Neuron (in vitro differentiated cells): ENCODE results near the gene SENP5.
A peak's percentile ranks its signal among the peaks of the same experiment; 100 is the strongest.
"Not testable (repeated sequence)": the region's sequence is repeated elsewhere in the genome, so short reads cannot be mapped to it uniquely, and the experiment has no call there.

Source experiments
- H2AFZ ChIP-seq: one replicate; pipeline ENCODE4 v1.6.1; 2013; ENCODE audit warnings: low read depth, mild to moderate bottlenecking, inconsistent platforms, low read length, moderate library complexity
- H3K27me3 ChIP-seq: one replicate; pipeline ENCODE4 v1.6.1; 2013; ENCODE audit warnings: low read length; ENCODE audit not compliant: insufficient read depth
- H3K36me3 ChIP-seq: one replicate; pipeline ENCODE4 v1.6.1; 2013; ENCODE audit warnings: low read length; ENCODE audit not compliant: insufficient read depth
- H3K4me1 ChIP-seq: one replicate; pipeline ENCODE4 v1.6.1; 2013; ENCODE audit warnings: low read length; ENCODE audit not compliant: insufficient read depth
- H3K4me3 ChIP-seq: 2 replicates; pipeline ENCODE4 v1.5.1; 2013; ENCODE audit warnings: mild to moderate bottlenecking, low read length, moderate library complexity
- H3K9me3 ChIP-seq: one replicate; pipeline ENCODE4 v1.6.1; 2013; ENCODE audit warnings: low read length

Gene SENP5

GRCh38 chr3:196938124-196938523 lies 70.4 kb downstream of the SENP5 start:
- peaks cover 62% of the 10 kb centered on the region for H3K36me3 ChIP-seq
- peaks cover 8% of the 10 kb centered on the region for H3K4me1 ChIP-seq
- H3K27me3 ChIP-seq, result no peaks in the 10 kb centered on the region
- H3K4me3 ChIP-seq, result no peak overlapping the region
- no peaks in the 10 kb centered on the region for H3K9me3 ChIP-seq
- H2AFZ ChIP-seq, result no peak overlapping the region

- Histone ChIP-seq H3K4me1 (peaks cover 13% of the 10 kb centered on the region), H3K9me3 (no peaks in the 10 kb centered on the region), H3K27me3 (no peaks in the 10 kb centered on the region), H3K4me3 (no peak overlapping the region), H3K36me3 (peaks cover 62% of the 10 kb centered on the region), H2AFZ (no peak overlapping the region)
These were observed 70.9 kb downstream of the SENP5 start for GRCh38 chr3:196938576-196938975.

- H3K9me3 ChIP-seq, result no peaks in the 10 kb centered on the region
- H3K4me1 ChIP-seq, result peaks cover 17% of the 10 kb centered on the region
- peak overlapping the region; percentile 78 for H3K4me3 ChIP-seq
- H3K27me3 ChIP-seq, result no peaks in the 10 kb centered on the region
- H3K36me3 ChIP-seq, result peaks cover 31% of the 10 kb centered on the region
- H2AFZ ChIP-seq, result peak overlapping the region; percentile 33
These were observed 74.1 kb downstream of the SENP5 start for GRCh38 chr3:196941729-196942225.

- Histone ChIP-seq H3K4me3 (peak within 1 kb of the TSS; percentile 78), H3K9me3 (no peaks in the 10 kb centered on the region), H3K36me3 (peaks cover 25% of the 10 kb centered on the region), H2AFZ (peak within 1 kb of the TSS; percentile 33), H3K27me3 (no peaks in the 10 kb centered on the region), H3K4me1 (peaks cover 17% of the 10 kb centered on the region)
These were observed 74.7 kb downstream of the SENP5 start, which contains the start of gene NCBP2 for GRCh38 chr3:196942226-196942914. TSS of gene NCBP2 (minus strand) at chr3:196942528. CDS start at chr3:196942503, 25 bp downstream.

GRCh38 chr3:196942915-196943277 lies 75.2 kb downstream of the SENP5 start:
- H2AFZ ChIP-seq, result peak overlapping the region; percentile 18
- H3K36me3 ChIP-seq, result peaks cover 19% of the 10 kb centered on the region
- H3K4me3 ChIP-seq, result peak overlapping the region; percentile 78
- peaks cover 17% of the 10 kb centered on the region for H3K4me1 ChIP-seq
- no peaks in the 10 kb centered on the region for H3K27me3 ChIP-seq
- no peaks in the 10 kb centered on the region for H3K9me3 ChIP-seq

GRCh38 chr3:196944037-196944790 lies 76.5 kb downstream of the SENP5 start:
- peaks cover 17% of the 10 kb centered on the region for H3K4me1 ChIP-seq
- not testable (repeated sequence) for H3K36me3 ChIP-seq, H3K27me3 ChIP-seq, H3K4me3 ChIP-seq, H2AFZ ChIP-seq, H3K9me3 ChIP-seq

- no peak overlapping the region for H3K4me3 ChIP-seq
- peaks cover 9% of the 10 kb centered on the region for H3K4me1 ChIP-seq
- H3K36me3 ChIP-seq, result no peaks in the 10 kb centered on the region
- H2AFZ ChIP-seq, result no peak overlapping the region
- no peaks in the 10 kb centered on the region for H3K27me3 ChIP-seq
- no peaks in the 10 kb centered on the region for H3K9me3 ChIP-seq
These were observed 79.6 kb downstream of the SENP5 start for GRCh38 chr3:196947136-196947859.

- H3K4me3 ChIP-seq, result no peak overlapping the region
- no peaks in the 10 kb centered on the region for H3K36me3 ChIP-seq
These were observed 80.2 kb downstream of the SENP5 start for GRCh38 chr3:196947860-196948441.

GRCh38 chr3:196948442-196949284 lies 80.9 kb downstream of the SENP5 start:
- Histone ChIP-seq H3K36me3 (no peaks in the 10 kb centered on the region), H2AFZ (no peak overlapping the region), H3K27me3 (no peaks in the 10 kb centered on the region), H3K9me3 (no peaks in the 10 kb centered on the region), H3K4me3 (no peak overlapping the region), H3K4me1 (peaks cover 3% of the 10 kb centered on the region)

More at GRCh38 chr3:196947860-196948441, 80.2 kb downstream of the SENP5 start:
- H2AFZ ChIP-seq, result no peak overlapping the region
- no peaks in the 10 kb centered on the region for H3K27me3 ChIP-seq
- H3K9me3 ChIP-seq, result no peaks in the 10 kb centered on the region
- peaks cover 9% of the 10 kb centered on the region for H3K4me1 ChIP-seq

- no peak overlapping the region for H3K4me3 ChIP-seq
- no peak overlapping the region for H2AFZ ChIP-seq
- H3K4me1 ChIP-seq, result no peaks in the 10 kb centered on the region
- no peaks in the 10 kb centered on the region for H3K36me3 ChIP-seq
- no peaks in the 10 kb centered on the region for H3K27me3 ChIP-seq
- no peaks in the 10 kb centered on the region for H3K9me3 ChIP-seq
These were observed 81.5 kb downstream of the SENP5 start for GRCh38 chr3:196949285-196949619.

GRCh38 chr3:196949750-196950149 lies 82.0 kb downstream of the SENP5 start:
- Histone ChIP-seq H3K4me1 (no peaks in the 10 kb centered on the region), H3K4me3 (no peak overlapping the region), H3K9me3 (no peaks in the 10 kb centered on the region), H3K27me3 (no peaks in the 10 kb centered on the region), H2AFZ (no peak overlapping the region), H3K36me3 (no peaks in the 10 kb centered on the region)

- Histone ChIP-seq H3K27me3 (no peaks in the 10 kb centered on the region), H3K4me3 (no peak overlapping the region), H3K4me1 (no peaks in the 10 kb centered on the region), H3K9me3 (no peaks in the 10 kb centered on the region), H2AFZ (no peak overlapping the region), H3K36me3 (no peaks in the 10 kb centered on the region)
These were observed 83.7 kb downstream of the SENP5 start for GRCh38 chr3:196951371-196951770.
